Measurements from ENCODE around the gene ITPKB.
"Not testable (repeated sequence)": the region's sequence is repeated elsewhere in the genome, so short reads cannot be mapped to it uniquely, and the experiment has no call there.

Gene ITPKB

GRCh38 chr1:226730836-226731235, 8.2 kb downstream of the ITPKB start:
- DNase-seq (ENCODE audit: low spot score) = no peak

DNA sequence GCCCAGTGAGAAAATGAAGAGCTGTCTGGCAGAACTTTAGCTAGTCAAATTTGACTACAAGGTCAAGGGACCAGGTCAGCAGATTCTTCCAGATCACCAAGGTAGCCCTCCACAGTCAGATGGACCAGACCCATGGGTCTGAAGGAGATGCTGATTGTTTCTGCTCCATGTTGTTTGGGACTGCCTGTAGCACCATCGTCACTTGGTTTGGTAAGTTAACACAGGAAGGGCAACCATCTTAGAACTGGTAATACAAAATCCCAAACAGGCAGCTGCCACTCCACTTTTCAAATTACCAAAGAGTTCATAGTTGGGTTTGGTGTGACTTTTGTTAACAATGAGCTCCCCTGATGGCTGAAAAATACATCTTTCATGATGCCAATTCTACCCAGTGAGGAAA, 9.0 kb downstream of the ITPKB start:
- no peak for DNase-seq (ENCODE audit: low spot score)

- DNase-seq (ENCODE audit: low spot score) = no peak
Measured at GRCh38 chr1:226728448-226728847, 10.6 kb downstream of the ITPKB start.

DNA sequence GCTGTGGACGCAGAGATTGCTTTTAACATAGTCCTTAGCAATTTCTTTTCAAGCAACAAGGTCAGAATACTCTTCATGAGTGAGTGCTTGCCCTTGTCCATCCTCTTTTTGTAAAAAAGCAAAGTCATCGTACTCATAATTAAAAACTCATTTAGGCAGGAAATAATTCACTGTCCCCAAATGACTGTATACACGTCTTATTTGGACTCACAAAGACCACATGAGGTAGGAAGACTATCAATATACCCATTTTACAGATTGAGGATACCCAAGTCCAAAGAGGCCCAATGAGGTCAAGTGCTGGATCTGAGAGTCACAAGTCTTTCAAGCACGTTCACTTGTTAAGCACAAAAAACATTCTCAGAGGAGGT, 13.2 kb downstream of the ITPKB start:
- DNase-seq (ENCODE audit: low spot score) = no peak

GRCh38 chr1:226723657-226724532, 15.2 kb downstream of the ITPKB start:
- DNase-seq (ENCODE audit: low spot score) = no peak

- no peak for DNase-seq (ENCODE audit: low spot score)
Measured at GRCh38 chr1:226722901-226723656, 16.0 kb downstream of the ITPKB start.

- DNase-seq (ENCODE audit: low spot score) = no peak
Measured at GRCh38 chr1:226722240-226722900, 16.7 kb downstream of the ITPKB start.

DNA sequence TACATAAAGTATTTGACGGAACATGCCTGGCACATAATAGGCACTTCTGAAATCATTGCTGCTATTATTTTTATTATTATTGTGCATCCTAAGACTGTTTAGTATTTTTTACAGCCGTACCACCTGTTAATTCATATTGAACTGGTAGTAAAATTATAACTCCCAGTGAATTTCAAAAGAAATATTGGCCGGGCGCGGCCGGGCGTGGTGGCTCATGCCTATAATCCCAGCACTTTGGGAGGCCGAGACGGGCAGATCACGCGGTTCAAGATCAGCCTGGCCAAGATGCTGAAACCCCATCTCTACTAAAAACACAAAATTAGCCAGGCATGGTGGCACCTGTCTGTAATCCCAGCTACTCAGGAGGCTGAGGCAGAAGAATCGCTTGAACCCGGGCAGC, 18.5 kb downstream of the ITPKB start:
- not testable (repeated sequence) for DNase-seq (ENCODE audit: low spot score)

DNA sequence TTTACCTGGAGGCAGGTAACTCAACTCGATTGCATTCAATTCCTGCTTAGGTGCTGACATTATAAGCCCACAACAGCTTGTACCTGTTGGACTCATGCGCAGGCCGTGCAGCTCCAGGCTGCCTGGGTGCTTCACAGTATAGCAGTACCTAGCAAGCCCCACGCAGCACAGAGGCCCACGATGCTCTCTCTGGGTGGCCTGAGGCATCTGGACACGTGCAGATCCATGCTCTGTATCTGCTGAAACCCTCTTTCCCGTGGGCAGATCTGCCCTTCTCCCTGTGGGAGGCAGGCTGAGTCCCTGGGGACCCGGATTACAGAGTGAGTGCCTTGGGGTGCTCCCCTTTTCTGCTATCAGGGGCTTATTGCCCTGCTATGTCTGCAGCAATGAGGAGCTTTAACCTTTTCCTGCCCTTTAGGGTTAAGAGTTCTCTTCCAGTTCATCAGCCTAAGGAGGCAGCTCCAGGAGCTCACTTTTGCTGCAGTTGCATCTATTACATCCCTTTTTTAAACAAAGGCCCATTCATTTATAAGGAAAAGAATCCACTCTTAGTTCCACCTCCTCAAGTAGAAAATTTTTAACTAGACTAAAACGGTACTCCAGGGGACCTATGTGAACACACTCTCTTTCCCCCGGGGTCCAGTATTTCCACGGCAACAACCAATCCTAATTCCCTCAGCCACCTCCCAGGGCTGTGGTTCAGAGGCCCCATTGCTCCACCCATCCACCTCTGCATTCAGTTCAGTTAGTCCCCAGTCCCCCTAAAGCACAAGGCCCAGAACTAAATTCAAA, 19.3 kb downstream of the ITPKB start:
- no peak for DNase-seq (ENCODE audit: low spot score)

DNA sequence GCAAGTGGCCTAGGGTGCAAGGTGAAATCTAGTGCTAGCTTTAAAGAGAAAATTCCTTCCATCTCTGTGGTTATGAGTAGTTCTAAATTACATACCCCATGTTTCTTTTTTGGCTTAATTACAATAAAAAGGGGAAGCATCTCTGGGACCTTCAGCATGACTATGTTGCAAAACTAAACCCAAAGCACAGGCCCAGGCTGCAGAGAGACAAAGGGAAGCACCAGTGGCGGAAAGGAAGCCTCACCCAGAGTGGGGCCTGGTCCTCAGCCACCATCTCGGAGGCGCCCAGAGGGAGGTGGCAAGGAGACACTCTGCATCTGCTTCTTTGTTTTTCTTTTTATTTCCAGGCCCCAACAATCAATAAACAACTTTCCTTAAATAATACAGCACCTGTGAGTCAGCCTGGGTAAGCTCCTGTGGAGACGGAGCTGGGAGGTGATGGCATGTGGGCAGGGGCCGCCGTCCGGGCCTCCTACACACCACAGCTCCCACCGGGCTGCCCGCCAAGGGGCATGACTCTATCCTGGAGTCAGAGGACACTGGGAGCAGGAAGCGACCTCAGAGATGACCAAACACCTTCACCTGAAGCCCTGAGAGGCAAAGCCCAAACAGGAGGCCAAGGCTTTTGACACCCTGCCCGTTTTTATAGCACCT, 21.7 kb downstream of the ITPKB start:
- DNase-seq (ENCODE audit: low spot score) = no peak

DNA sequence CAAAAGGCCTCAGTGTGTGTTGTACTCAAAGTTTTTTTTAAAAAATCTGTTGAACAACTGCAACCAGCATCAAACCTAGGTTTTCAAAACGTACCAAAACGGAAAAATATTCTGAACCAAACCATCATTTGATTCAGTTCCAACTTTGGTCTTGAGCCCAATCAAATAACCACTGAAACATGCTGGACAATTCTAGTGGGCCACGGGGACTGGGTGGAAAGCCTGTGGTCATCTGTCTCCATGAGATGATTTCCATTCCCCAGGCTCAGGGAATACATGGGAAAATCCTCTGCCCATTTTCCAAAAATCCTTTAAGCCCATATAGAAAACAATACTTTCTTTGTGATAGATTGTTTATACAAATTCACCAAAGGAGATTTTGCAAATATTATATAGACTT, 22.5 kb downstream of the ITPKB start:
- DNase-seq (ENCODE audit: low spot score) = no peak

- no peak for DNase-seq (ENCODE audit: low spot score)
Measured at GRCh38 chr1:226714148-226714547, 24.9 kb downstream of the ITPKB start.

GRCh38 chr1:226712742-226713419, 26.2 kb downstream of the ITPKB start:
- DNase-seq (ENCODE audit: low spot score) = no peak

DNA sequence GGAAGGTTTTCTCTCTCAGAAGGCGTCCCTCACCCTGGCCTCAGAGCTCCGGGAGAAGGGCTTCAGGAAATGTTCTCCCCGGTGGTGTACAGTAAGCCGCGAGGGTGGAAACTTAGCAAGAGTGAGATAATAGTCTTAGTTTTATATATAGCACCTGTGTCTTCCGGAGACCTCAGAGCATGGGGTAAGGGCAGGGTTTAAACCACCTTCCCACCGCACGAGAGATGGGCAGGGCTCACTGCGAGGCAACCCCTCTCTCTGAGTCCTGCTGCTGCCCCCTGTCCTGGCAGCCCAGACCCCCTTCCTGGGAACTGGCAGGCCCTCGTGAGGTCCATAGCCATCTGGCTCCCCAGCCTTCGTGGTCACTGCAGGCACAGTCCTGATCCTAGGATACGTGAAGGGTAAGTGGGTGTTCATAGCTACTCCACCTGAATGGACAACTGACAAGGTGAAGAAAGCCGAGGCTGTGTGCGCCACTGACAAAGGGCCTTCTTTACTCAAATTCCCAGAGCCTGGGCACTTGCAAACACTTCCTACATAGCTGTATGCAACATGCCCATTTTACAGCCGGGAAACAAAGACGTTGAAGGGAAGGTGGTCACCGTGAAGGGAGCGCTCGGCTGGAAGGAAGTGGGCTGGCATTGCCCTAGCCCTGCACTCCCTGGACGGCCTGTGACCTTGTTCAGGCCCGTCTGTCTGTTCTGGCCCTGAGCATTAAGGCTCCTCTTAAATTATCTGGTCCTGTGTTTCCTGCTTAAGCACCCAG, 26.9 kb downstream of the ITPKB start:
- no peak for DNase-seq (ENCODE audit: low spot score)

- DNase-seq (ENCODE audit: low spot score) = no peak
Measured at GRCh38 chr1:226710501-226710900, 28.6 kb downstream of the ITPKB start.

DNA sequence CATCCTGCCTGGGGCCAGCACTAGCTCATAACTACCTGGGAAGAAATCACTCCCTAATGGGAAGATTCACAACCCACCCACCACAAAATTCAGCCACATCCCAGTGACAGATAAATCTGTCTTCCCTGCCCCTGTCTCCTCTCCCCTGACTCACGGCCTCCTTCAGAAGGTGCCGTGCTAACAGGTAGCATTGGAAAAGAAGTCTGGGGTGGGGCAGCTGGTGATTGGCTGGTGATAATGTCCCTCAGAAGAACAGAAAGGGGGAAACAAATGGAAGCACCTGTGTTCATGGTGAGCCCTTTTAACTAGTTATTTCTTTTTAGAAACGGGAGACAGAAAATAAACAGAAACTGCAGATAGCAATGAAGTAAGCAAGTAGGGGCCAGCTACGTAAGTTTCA, 29.1 kb downstream of the ITPKB start:
- no peak for DNase-seq (ENCODE audit: low spot score)

- no peak for DNase-seq (ENCODE audit: low spot score)
Measured at GRCh38 chr1:226708967-226709396, 30.1 kb downstream of the ITPKB start.

GRCh38 chr1:226708342-226708780, 30.7 kb downstream of the ITPKB start:
- DNase-seq (ENCODE audit: low spot score) = no peak

DNA sequence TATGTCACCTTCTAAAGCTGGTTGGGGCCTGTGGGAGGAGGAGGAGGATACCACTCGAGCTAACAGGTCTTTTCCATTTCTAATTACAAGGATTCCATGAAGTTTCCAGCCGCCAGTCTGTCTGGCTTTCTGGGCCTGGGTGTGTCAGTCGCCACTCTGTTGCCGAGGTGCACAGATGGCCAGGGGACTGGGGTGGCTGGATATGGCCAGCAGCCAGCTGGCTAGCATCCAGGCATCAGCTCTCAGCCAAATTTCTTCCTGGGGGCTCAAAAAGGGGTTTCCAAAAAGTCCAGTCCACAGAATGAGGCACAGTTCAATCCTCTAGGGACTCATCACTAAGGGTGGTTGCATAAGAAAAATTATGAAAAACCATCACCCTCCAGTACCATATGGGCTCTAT, 32.4 kb downstream of the ITPKB start:
- DNase-seq (ENCODE audit: low spot score) = no peak

All from left forelimb (tissue), 1 donor.